ENCODE data around the gene TMC7. TPM values are rescaled to one million over a fixed set of nuclear protein-coding genes. Genes with fewer than 3 reads are reported as not detected.

Gene TMC7
- total RNA-seq, 2 donors from 2014 or later = 1.6 to 2.9 TPM

- 72% methylated on average over 4 of the region's 4 CpGs for whole genome bisulfite sequencing
- Histone ChIP-seq H3K4me1 (replicated peaks) (no peaks in the 10 kb centered on the region), H3K9me3 (no peaks in the 10 kb centered on the region), H3K36me3 (no peaks in the 10 kb centered on the region), H3K27me3 (replicated peaks; ENCODE audit: insufficient read depth) (no peaks in the 10 kb centered on the region), H3K27ac (no peak overlapping the region), H3K4me3 (no peak overlapping the region)
- DNase-seq (ENCODE audit: low spot score) = no peak
- TF ChIP-seq POLR2A (IDR thresholded peaks at IDR 0.05) = no peak
- no peak for TF ChIP-seq POLR2AphosphoS5 (IDR thresholded peaks at IDR 0.05)
- intact Hi-C loops (cut with DNase I) = no loop called here
Measured at GRCh38 chr16:19031738-19032137, 48.0 kb downstream of the TMC7 start.

GRCh38 chr16:19033761-19034160 lies 50.0 kb downstream of the TMC7 start:
- Histone ChIP-seq H3K4me3 (no peak overlapping the region), H3K4me1 (replicated peaks) (no peaks in the 10 kb centered on the region), H3K36me3 (no peaks in the 10 kb centered on the region), H3K27ac (no peak overlapping the region), H3K27me3 (replicated peaks; ENCODE audit: insufficient read depth) (no peaks in the 10 kb centered on the region), H3K9me3 (no peaks in the 10 kb centered on the region)
- WGBS = 93% methylated on average over 1 of the region's 1 CpG
- intact Hi-C loops (cut with DNase I) = no loop called here
- no peak for DNase-seq (ENCODE audit: low spot score)
- TF ChIP-seq CTCF (IDR thresholded peaks at IDR 0.05) (no peak), POLR2AphosphoS5 (IDR thresholded peaks at IDR 0.05) (no peak), POLR2A (IDR thresholded peaks at IDR 0.05) (no peak)

- Histone ChIP-seq H3K9me3 (no peaks in the 10 kb centered on the region), H3K4me3 (no peak overlapping the region), H3K4me1 (replicated peaks) (no peaks in the 10 kb centered on the region), H3K27me3 (replicated peaks; ENCODE audit: insufficient read depth) (no peaks in the 10 kb centered on the region), H3K36me3 (no peaks in the 10 kb centered on the region), H3K27ac (no peak overlapping the region)
- intact Hi-C loops (cut with DNase I) = no loop called here
- TF ChIP-seq POLR2AphosphoS5 (IDR thresholded peaks at IDR 0.05) = no peak
- TF ChIP-seq POLR2A (IDR thresholded peaks at IDR 0.05) = no peak
- no peak for TF ChIP-seq CTCF (IDR thresholded peaks at IDR 0.05)
- DNase-seq (ENCODE audit: low spot score) = no peak
- WGBS = 88% methylated on average over 2 of the region's 2 CpGs
Measured at GRCh38 chr16:19040400-19040799, 56.7 kb downstream of the TMC7 start.

- Histone ChIP-seq H3K4me1 (replicated peaks) (no peaks in the 10 kb centered on the region), H3K9me3 (no peaks in the 10 kb centered on the region), H3K27ac (no peak overlapping the region), H3K36me3 (no peaks in the 10 kb centered on the region), H3K4me3 (no peak overlapping the region), H3K27me3 (replicated peaks; ENCODE audit: insufficient read depth) (no peaks in the 10 kb centered on the region)
- TF ChIP-seq POLR2A (IDR thresholded peaks at IDR 0.05) (no peak), POLR2AphosphoS5 (IDR thresholded peaks at IDR 0.05) (no peak), CTCF (IDR thresholded peaks at IDR 0.05) (no peak)
- no peak for DNase-seq (ENCODE audit: low spot score)
- intact Hi-C loops (cut with DNase I) = no loop called here
- WGBS = 96% methylated on average over 11 of the region's 11 CpGs
Measured at GRCh38 chr16:19044769-19045168, 61.0 kb downstream of the TMC7 start.

GRCh38 chr16:19046062-19046461 lies 62.3 kb downstream of the TMC7 start:
- no peak for TF ChIP-seq POLR2AphosphoS5 (IDR thresholded peaks at IDR 0.05)
- no peak for TF ChIP-seq POLR2A (IDR thresholded peaks at IDR 0.05)
- no peak for TF ChIP-seq CTCF (IDR thresholded peaks at IDR 0.05)
- H3K4me1 ChIP-seq (replicated peaks) = no peaks in the 10 kb centered on the region
- H3K27me3 ChIP-seq (replicated peaks; ENCODE audit: insufficient read depth) = no peaks in the 10 kb centered on the region
- intact Hi-C loops (cut with DNase I) = no loop called here
- 93% methylated on average over 2 of the region's 2 CpGs for WGBS
- no peaks in the 10 kb centered on the region for H3K9me3 ChIP-seq
- H3K36me3 ChIP-seq = no peaks in the 10 kb centered on the region
- H3K27ac ChIP-seq = no peak overlapping the region
- no peak for DNase-seq (ENCODE audit: low spot score)
- H3K4me3 ChIP-seq = no peak overlapping the region

Data from prostate gland (tissue), 2 donors.